ENCODE results near the gene MBTPS1. TPM values are rescaled to one million over a fixed set of nuclear protein-coding genes. Genes with fewer than 3 reads are reported as not detected.

The MBTPS1 gene
- total and polyA plus RNA-seq, 9 donors: 73.8 to 122 (median 90.3) TPM

GRCh38 chr16:84137287-84137686 is 20.5 kb upstream of the MBTPS1 start:
- Histone ChIP-seq H3K9me3 (no peaks in the 10 kb centered on the region), H3K27me3 (no peaks in the 10 kb centered on the region), H3K4me3 (no peak overlapping the region), H3K27ac (no peak overlapping the region), H3K4me1 (ENCODE audit: insufficient read depth) (peaks cover 2% of the 10 kb centered on the region), H3K36me3 (no peaks in the 10 kb centered on the region)
- no peak for DNase-seq
- TF ChIP-seq POLR2A (IDR thresholded peaks at IDR 0.05) (no peak), CTCF (IDR thresholded peaks at IDR 0.05) (no peak), EP300 (IDR thresholded peaks at IDR 0.05) (no peak)
- 86 to 93% (median 87%) methylated on average over 8 of the region's 8 CpGs for WGBS, 3 donors
- intact Hi-C loops (cut with DNase I): no loop called here

- no peak for TF ChIP-seq CTCF (IDR thresholded peaks at IDR 0.05)
- no peak for TF ChIP-seq EP300 (IDR thresholded peaks at IDR 0.05)
- TF ChIP-seq POLR2A (IDR thresholded peaks at IDR 0.05): no peak
- no peak for DNase-seq
- Histone ChIP-seq H3K27ac (no peak overlapping the region), H3K36me3 (no peaks in the 10 kb centered on the region), H3K27me3 (no peaks in the 10 kb centered on the region), H3K9me3 (no peaks in the 10 kb centered on the region), H3K4me3 (no peak overlapping the region), H3K4me1 (ENCODE audit: insufficient read depth) (peaks cover 2% of the 10 kb centered on the region)
- intact Hi-C loops (cut with DNase I): no loop called here
- 78 to 83% (median 79%) methylated on average over 11 of the region's 11 CpGs for WGBS, 3 donors
These were observed 19.8 kb upstream of the MBTPS1 start for GRCh38 chr16:84136331-84137125.

- H3K27me3 ChIP-seq: no peaks in the 10 kb centered on the region
- intact Hi-C loops (cut with DNase I): loop anchor here in 1 of 4 donors (5.0 kb wide), 1 partner anchor 45 kb away; no protein-coding TSS in a partner anchor
- H3K27ac ChIP-seq: no peak overlapping the region
- DNase-seq: no peak
- no peak for TF ChIP-seq CTCF (IDR thresholded peaks at IDR 0.05)
- H3K4me3 ChIP-seq: no peak overlapping the region
- no peaks in the 10 kb centered on the region for H3K36me3 ChIP-seq
- no peaks in the 10 kb centered on the region for H3K9me3 ChIP-seq
- WGBS, 3 donors: 28 to 49% (median 36%) methylated on average over 7 of the region's 7 CpGs
- H3K4me1 ChIP-seq (ENCODE audit: insufficient read depth): no peaks in the 10 kb centered on the region
These were observed 16.0 kb upstream of the MBTPS1 start for GRCh38 chr16:84132527-84133285.

GRCh38 chr16:84131117-84131516 is 14.4 kb upstream of the MBTPS1 start:
- Histone ChIP-seq H3K4me1 (ENCODE audit: insufficient read depth) (no peaks in the 10 kb centered on the region), H3K4me3 (no peak overlapping the region), H3K9me3 (no peaks in the 10 kb centered on the region), H3K27me3 (no peaks in the 10 kb centered on the region), H3K36me3 (no peaks in the 10 kb centered on the region), H3K27ac (no peak overlapping the region)
- intact Hi-C loops (cut with DNase I): loop anchor here in 1 of 4 donors (5.0 kb wide), 1 partner anchor 46 kb away; no protein-coding TSS in a partner anchor
- no peak for DNase-seq
- WGBS, 3 donors: 84 to 85% (median 85%) methylated on average over 5 of the region's 5 CpGs
- no peak for TF ChIP-seq POLR2A (IDR thresholded peaks at IDR 0.05)
- no peak for TF ChIP-seq EP300 (IDR thresholded peaks at IDR 0.05)
- no peak for TF ChIP-seq CTCF (IDR thresholded peaks at IDR 0.05)

Measured in ovary (tissue), 9 donors.